Lower leg skin (tissue), 4 donors: Measurements from ENCODE around the gene TBCC. TPM values are rescaled to one million over a fixed set of nuclear protein-coding genes. Genes with fewer than 3 reads are reported as not detected.

ENCODE experiments used
- DNase-seq, 2 donors: peaks; one replicate each; pipeline ENCODE4 v3.0.0-alpha.2; 2019; ENCODE audit warnings: low spot score in 2 of 2
- H3K4me3 ChIP-seq: fragments of 200-600 bp; sonication (generic); 2 replicates; pipeline ENCODE4 v1.5.1; 2017; ENCODE audit warnings: mild to moderate bottlenecking, low read depth; ENCODE audit not compliant: poor library complexity, severe bottlenecking
- POLR2A ChIP-seq, 2 donors: fragments of 450-650 bp; IDR thresholded peaks; one replicate each; pipeline ENCODE4 v1.6.1; 2016 to 2017; ENCODE audit warnings: antibody characterized with exemption in 2 of 2, mild to moderate bottlenecking in 1 of 2, moderate library complexity in 1 of 2
- WGBS, 2 donors: methylation state at CpG; one replicate each; pipeline ENCODE4 v1.1.5; 2018; 5-methylcytosine and 5-hydroxymethylcytosine counted together
- intact Hi-C: fragments of 100-400 bp; cut with DNase I; formaldehyde crosslinking; loops from one replicate; pipeline ENCODE4 v1.15.0; 2023; ENCODE audit warnings: low total_unique reads
- total RNA-seq, 4 donors: library from RNA; depleted of rRNA; stranded (reverse); fragments of >200 nt; gene quantifications; one replicate each; pipeline ENCODE4 v1.1.0, GENCODE V29; 2016
- TF ChIP-seq, protein P1 (sequence below), 3 donors: fragments of 450-650 bp; IDR thresholded peaks; one replicate each; pipeline ENCODE4 v1.5.1; 2016; ENCODE audit warnings: antibody characterized with exemption in 3 of 3, mild to moderate bottlenecking in 3 of 3, moderate library complexity in 2 of 3

TBCC gene
- 10 to 100 TPM; 40.3 to 55.5 (median 45.3) TPM for total RNA-seq

GRCh38 chr6:42745640-42746462, at the start of gene TBCC:
Gene TBCC (minus strand): TSS chr6:42746103. CDS start chr6:42746073, 30 bp downstream.
- peak within 1 kb of the TSS; percentile 89 for H3K4me3 ChIP-seq
- DNase-seq = peak; percentile 97 to 99
- intact Hi-C loops = no loop called here
- TF ChIP-seq, protein P1, sequence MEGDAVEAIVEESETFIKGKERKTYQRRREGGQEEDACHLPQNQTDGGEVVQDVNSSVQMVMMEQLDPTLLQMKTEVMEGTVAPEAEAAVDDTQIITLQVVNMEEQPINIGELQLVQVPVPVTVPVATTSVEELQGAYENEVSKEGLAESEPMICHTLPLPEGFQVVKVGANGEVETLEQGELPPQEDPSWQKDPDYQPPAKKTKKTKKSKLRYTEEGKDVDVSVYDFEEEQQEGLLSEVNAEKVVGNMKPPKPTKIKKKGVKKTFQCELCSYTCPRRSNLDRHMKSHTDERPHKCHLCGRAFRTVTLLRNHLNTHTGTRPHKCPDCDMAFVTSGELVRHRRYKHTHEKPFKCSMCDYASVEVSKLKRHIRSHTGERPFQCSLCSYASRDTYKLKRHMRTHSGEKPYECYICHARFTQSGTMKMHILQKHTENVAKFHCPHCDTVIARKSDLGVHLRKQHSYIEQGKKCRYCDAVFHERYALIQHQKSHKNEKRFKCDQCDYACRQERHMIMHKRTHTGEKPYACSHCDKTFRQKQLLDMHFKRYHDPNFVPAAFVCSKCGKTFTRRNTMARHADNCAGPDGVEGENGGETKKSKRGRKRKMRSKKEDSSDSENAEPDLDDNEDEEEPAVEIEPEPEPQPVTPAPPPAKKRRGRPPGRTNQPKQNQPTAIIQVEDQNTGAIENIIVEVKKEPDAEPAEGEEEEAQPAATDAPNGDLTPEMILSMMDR (IDR thresholded peaks at IDR 0.05) = no peak
- peak in 1 of 2 donors; percentile 83 for TF ChIP-seq POLR2A (IDR thresholded peaks at IDR 0.05)
- 0% methylated on average over 55 to 57 of the region's 57 CpGs for WGBS, 2 donors

- TF ChIP-seq, protein P1 (IDR thresholded peaks at IDR 0.05) = no peak
- no peak for TF ChIP-seq POLR2A (IDR thresholded peaks at IDR 0.05)
- WGBS, 2 donors = 96 to 98% methylated on average over 1 of the region's 1 CpG
- DNase-seq = no peak
- intact Hi-C loops = no loop called here
- no peak overlapping the region for H3K4me3 ChIP-seq
Measured at GRCh38 chr6:42795651-42796050, 49.7 kb upstream of the TBCC start.

DNA sequence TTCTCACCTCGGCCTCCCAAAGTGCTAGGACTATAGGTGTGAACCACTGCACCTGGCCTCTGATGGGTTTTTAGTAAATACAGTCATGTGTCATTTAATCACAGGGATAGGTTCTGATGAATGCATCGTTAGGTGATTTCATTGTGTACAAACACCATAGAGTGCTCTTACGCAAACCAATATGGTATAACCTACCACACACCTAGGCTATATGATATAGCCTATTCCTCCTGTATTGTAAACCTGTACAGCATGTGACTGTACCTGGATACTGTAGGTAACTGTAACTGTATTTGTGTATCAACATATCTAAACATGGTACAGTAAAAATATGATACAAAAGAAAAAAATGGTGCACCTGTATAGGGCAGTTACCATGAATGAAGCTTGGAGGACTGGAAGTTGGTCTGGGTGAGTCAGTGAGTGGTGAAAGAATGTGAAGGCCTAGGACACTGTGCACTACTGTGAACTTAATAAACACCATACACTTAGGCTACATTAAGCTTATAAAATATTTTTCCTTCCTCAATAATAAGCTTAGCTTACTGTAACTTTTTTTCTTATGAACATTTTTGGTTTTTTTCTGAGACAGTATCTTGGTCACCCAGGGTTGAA, 45.9 kb upstream of the TBCC start:
- intact Hi-C loops = no loop called here
- DNase-seq = no peak
- 84 to 85% methylated on average over 3 of the region's 3 CpGs for WGBS, 2 donors
- no peak overlapping the region for H3K4me3 ChIP-seq
- TF ChIP-seq, protein P1 (IDR thresholded peaks at IDR 0.05) = no peak
- TF ChIP-seq POLR2A (IDR thresholded peaks at IDR 0.05) = no peak

DNA sequence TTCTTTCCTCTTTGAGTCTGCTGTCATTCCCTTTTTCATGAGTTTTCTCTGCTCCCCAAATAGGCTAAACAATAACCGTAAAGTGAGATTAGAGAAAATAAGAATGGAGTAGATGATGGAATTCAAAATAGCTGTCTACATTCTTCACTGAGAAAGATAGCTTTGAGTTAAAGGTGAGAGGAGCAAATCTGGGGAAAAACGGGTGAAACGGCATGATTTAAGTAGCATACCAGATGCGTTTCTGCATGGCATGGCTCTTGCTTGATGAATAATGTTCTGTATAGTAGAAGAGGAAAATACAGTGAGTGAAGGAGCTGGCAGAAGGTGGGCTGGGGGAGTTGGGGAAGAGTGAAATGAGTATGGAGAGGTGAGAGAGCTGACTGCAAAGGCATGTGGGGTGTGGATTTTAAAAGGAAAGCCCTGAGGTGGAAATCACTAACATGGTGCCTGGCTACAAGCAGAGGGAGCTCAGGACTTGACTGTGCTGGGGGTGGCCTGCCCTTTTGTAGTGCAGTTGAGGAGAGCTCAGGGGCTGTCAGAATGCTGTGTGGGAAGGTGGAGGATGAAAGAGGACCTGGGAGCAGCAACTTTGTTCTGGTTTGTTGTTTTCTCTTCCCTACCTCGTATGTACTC, 44.8 kb upstream of the TBCC start:
- no peak overlapping the region for H3K4me3 ChIP-seq
- intact Hi-C loops = no loop called here
- no peak for TF ChIP-seq POLR2A (IDR thresholded peaks at IDR 0.05)
- TF ChIP-seq, protein P1 (IDR thresholded peaks at IDR 0.05) = no peak
- DNase-seq = no peak
- 41 to 47% methylated on average over 5 of the region's 5 CpGs for WGBS, 2 donors

DNA sequence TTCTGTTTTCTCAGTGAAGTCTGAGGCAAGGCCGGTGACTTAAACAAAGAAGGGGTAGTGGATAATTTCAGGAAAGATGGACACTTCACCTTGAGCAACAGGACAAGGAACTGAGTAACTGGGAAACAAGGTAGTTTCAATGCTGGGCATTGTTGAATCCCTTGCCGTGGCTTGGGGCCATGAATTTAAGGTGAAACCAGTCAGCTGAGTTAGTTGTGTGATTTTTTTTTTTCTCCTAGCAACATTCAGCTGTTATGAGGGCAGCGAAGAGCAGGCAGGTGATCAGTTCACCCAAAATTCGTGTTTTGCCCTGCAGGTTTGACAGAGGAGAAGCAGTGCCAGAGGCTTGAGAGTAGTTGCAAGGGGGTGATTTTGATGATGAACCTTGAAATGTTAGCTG, 42.8 kb upstream of the TBCC start:
- TF ChIP-seq, protein P1 (IDR thresholded peaks at IDR 0.05) = no peak
- TF ChIP-seq POLR2A (IDR thresholded peaks at IDR 0.05) = no peak
- intact Hi-C loops = no loop called here
- H3K4me3 ChIP-seq = no peak overlapping the region
- WGBS, 2 donors = 49 to 61% methylated on average over 4 of the region's 4 CpGs
- DNase-seq = no peak
